OCI-LY7 (cell line): ENCODE data around the gene POGZ. TPM values are rescaled to one million over a fixed set of nuclear protein-coding genes. Genes with fewer than 3 reads are reported as not detected.
"Not testable (repeated sequence)": the region's sequence is repeated elsewhere in the genome, so short reads cannot be mapped to it uniquely, and the experiment has no call there.

Experiments used
- BruUV-seq: library from RNA; stranded (reverse); fragments of 400-500 nt; replicated peaks from 2 replicates; lab custom pipeline; 2021; lab: Mats Ljungman, UMichigan
- CTCF ChIA-PET: fragments of 300-600 bp; sonication (Branson Sonifier 250); formaldehyde crosslinking; loops from one replicate; lab custom pipeline; 2022; ENCODE audit warnings: antibody characterized with exemption; ENCODE audit not compliant: unreplicated experiment; lab: Charles Lee
- POLR2A ChIA-PET: fragments of 300-600 bp; sonication (Branson Sonifier 250); formaldehyde crosslinking; loops from one replicate; lab custom pipeline; 2022; ENCODE audit warnings: antibody characterized with exemption; lab: Charles Lee
- DNase-seq: peaks from one replicate; pipeline ENCODE4 v3.0.0-alpha.2; 2015; ENCODE audit warnings: low spot score
- H2AFZ ChIP-seq: fragments of 200-600 bp; sonication (generic), shearing (Covaris generic); 2 replicates; pipeline ENCODE4 v1.6.1; 2014; ENCODE audit warnings: mild to moderate bottlenecking, antibody characterized with exemption, low read length, moderate library complexity
- H3K27ac ChIP-seq: fragments of 200-600 bp; sonication (generic); 2 replicates; pipeline ENCODE4 v1.5.1; 2014; ENCODE audit warnings: mixed run types, low read depth, mild to moderate bottlenecking, moderate library complexity, low read length, inconsistent platforms; ENCODE audit not compliant: poor library complexity, severe bottlenecking
- H3K36me3 ChIP-seq: fragments of 200-600 bp; sonication (generic); 2 replicates; pipeline ENCODE4 v1.6.1; 2014; ENCODE audit warnings: mild to moderate bottlenecking, antibody characterized with exemption, low read length, moderate library complexity, mixed read lengths; ENCODE audit not compliant: insufficient read depth
- H3K4me1 ChIP-seq: fragments of 200-600 bp; sonication (generic); 2 replicates; pipeline ENCODE4 v1.5.1; 2014; ENCODE audit warnings: mild to moderate bottlenecking, low read length; ENCODE audit not compliant: insufficient read depth, poor library complexity, severe bottlenecking
- H3K4me2 ChIP-seq: fragments of 200-600 bp; sonication (generic); 2 replicates; pipeline ENCODE4 v1.6.1; 2014; ENCODE audit warnings: mild to moderate bottlenecking, low read length
- H3K4me3 ChIP-seq: fragments of 200-600 bp; sonication (generic); 2 replicates; pipeline ENCODE4 v1.5.1; 2014; ENCODE audit warnings: mild to moderate bottlenecking, low read depth, low read length; ENCODE audit not compliant: poor library complexity, severe bottlenecking
- H3K79me2 ChIP-seq: fragments of 200-600 bp; sonication (generic); 2 replicates; pipeline ENCODE4 v1.6.1; 2016; ENCODE audit warnings: low read depth, mild to moderate bottlenecking, low read length, moderate library complexity, mixed read lengths; ENCODE audit not compliant: insufficient read depth
- H3K9me2 ChIP-seq: fragments of 200-600 bp; sonication (generic); 2 replicates; pipeline ENCODE4 v1.6.1; 2016; ENCODE audit warnings: mild to moderate bottlenecking, low read length, mixed read lengths; ENCODE audit not compliant: insufficient read depth
- H3K9me3 ChIP-seq: fragments of 200-600 bp; sonication (generic); 2 replicates; pipeline ENCODE4 v1.6.1; 2014; ENCODE audit warnings: mild to moderate bottlenecking, mixed run types, low read length, mixed read lengths
- H4K20me1 ChIP-seq: fragments of 200-600 bp; sonication (generic); 2 replicates; pipeline ENCODE4 v1.6.1; 2014; ENCODE audit warnings: mild to moderate bottlenecking, antibody characterized with exemption, low read length, moderate library complexity, mixed read lengths; ENCODE audit not compliant: insufficient read depth
- EZH2phosphoT487 ChIP-seq: fragments of 200-600 bp; sonication (generic); IDR thresholded peaks from 2 replicates; pipeline ENCODE4 v1.6.1; 2018; ENCODE audit warnings: low read depth, borderline replicate concordance, mild to moderate bottlenecking, mixed run types, antibody characterized with exemption, low read length, moderate library complexity, mixed read lengths
- intact Hi-C: fragments of 100-400 bp; cut with micrococcal nuclease; formaldehyde crosslinking; loops from one replicate; pipeline ENCODE4 v1.10.0; 2022; ENCODE audit not compliant: unreplicated experiment
- total RNA-seq, 2 experiments: library from RNA; depleted of rRNA in 1 of 2; stranded (reverse); fragments of >200 nt in 1 of 2; shearing (Covaris generic) in 1 of 2; gene quantifications; 2 replicates each; pipeline ENCODE4 v1.2.3, GENCODE V29; 2014 to 2022
- TF ChIP-seq, protein P1 (sequence below): fragments of 200-600 bp; sonication (generic); conservative IDR thresholded peaks from 2 replicates; pipeline ENCODE4 v1.5.1; 2014; ENCODE audit warnings: mild to moderate bottlenecking, antibody characterized with exemption, low read length, moderate library complexity, mixed read lengths

The POGZ gene
- total RNA-seq, 2 experiments from 2014 or later = 47.7 to 118 TPM

DNA sequence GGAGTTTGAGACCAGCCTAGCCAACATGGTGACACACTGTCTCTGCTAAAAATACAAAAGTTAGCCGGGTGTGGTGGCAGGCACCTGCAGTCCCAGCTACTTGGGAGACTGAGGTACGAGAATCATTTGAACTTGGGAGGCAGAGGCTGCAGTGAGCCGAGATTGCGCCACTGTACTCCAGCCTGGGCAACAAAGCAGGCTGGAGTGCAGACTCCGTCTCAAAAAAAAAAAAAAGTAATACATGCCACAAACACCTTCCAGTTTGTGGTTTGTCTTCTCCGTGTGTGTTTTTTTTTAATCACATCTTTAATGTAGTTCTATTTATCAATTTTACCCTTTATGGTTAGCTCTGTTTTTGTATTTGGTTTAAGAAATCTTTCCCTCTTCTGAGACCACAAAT, 22.3 kb downstream of the POGZ start:
- Histone ChIP-seq H3K27ac (no peak overlapping the region), H3K79me2 (peaks cover 97% of the 10 kb centered on the region), H3K9me2 (no peaks in the 10 kb centered on the region), H3K9me3 (no peaks in the 10 kb centered on the region), H3K4me3 (no peak overlapping the region), H4K20me1 (peaks cover 28% of the 10 kb centered on the region), H2AFZ (no peak overlapping the region), H3K4me1 (peaks cover 20% of the 10 kb centered on the region), H3K36me3 (peaks cover 60% of the 10 kb centered on the region), H3K4me2 (no peak overlapping the region)
- BruUV-seq = no TSS peak
- TF ChIP-seq, protein P1, sequence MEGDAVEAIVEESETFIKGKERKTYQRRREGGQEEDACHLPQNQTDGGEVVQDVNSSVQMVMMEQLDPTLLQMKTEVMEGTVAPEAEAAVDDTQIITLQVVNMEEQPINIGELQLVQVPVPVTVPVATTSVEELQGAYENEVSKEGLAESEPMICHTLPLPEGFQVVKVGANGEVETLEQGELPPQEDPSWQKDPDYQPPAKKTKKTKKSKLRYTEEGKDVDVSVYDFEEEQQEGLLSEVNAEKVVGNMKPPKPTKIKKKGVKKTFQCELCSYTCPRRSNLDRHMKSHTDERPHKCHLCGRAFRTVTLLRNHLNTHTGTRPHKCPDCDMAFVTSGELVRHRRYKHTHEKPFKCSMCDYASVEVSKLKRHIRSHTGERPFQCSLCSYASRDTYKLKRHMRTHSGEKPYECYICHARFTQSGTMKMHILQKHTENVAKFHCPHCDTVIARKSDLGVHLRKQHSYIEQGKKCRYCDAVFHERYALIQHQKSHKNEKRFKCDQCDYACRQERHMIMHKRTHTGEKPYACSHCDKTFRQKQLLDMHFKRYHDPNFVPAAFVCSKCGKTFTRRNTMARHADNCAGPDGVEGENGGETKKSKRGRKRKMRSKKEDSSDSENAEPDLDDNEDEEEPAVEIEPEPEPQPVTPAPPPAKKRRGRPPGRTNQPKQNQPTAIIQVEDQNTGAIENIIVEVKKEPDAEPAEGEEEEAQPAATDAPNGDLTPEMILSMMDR = no peak
- TF ChIP-seq EZH2phosphoT487 = no peak
- CTCF ChIA-PET = no interaction called here
- POLR2A ChIA-PET = interaction anchor here (0.7 kb wide), 1 partner anchor 39 kb away, joined by 5 read pairs; no protein-coding TSS in a partner anchor
- intact Hi-C loops = no loop called here
- DNase-seq = no peak

DNA sequence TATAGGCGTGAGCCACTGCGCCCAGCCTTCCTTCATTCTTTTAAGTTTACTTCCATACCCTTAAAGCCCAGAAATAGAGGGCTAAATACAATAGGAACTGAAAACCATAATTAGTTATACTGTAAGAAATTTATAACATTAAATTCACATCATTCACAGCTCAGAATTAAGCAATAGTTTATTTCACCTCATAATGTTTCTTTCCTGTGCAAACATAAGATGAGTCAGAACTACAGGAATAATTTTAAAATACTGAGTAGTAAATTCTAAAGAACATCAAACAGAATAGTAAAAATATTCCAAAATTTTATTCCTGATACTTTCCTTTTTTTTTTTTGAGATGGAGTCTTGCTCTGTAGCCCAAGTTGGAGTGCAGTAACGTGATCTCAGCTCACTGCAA, 24.1 kb downstream of the POGZ start:
- H2AFZ ChIP-seq = no peak overlapping the region
- H3K4me2 ChIP-seq = no peak overlapping the region
- H3K9me2 ChIP-seq = no peaks in the 10 kb centered on the region
- BruUV-seq = no TSS peak
- H3K27ac ChIP-seq = no peak overlapping the region
- POLR2A ChIA-PET = interaction anchor here (0.6 to 0.7 kb wide), 2 partner anchors 23 to 97 kb away, joined by 3 read pairs; no protein-coding TSS in a partner anchor
- intact Hi-C loops = no loop called here
- H3K36me3 ChIP-seq = peaks cover 47% of the 10 kb centered on the region
- peaks cover 19% of the 10 kb centered on the region for H4K20me1 ChIP-seq
- peaks cover 20% of the 10 kb centered on the region for H3K4me1 ChIP-seq
- DNase-seq = no peak
- TF ChIP-seq, protein P1 = no peak
- TF ChIP-seq EZH2phosphoT487 = no peak
- H3K9me3 ChIP-seq = no peaks in the 10 kb centered on the region
- H3K4me3 ChIP-seq = no peak overlapping the region
- H3K79me2 ChIP-seq = peaks cover 91% of the 10 kb centered on the region
- CTCF ChIA-PET = no interaction called here

DNA sequence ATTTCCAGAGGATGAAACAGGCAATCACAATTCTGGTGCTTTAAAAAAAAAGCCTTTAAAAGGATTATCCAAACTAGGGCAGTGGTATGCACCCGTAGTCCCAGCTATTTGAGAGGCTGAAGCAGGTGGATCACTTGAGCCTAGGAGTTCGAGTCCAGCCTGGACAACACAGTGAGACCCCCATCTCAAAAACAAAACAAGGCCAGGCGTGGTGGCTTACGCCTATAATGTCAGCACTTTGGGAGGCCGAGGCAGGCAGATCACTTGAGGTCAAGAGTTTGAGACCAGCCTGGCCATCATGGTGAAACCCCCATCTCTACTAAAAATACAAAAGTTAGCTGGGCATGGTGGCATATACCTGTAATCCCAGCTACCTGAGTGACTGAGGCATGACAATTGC, 25.5 kb downstream of the POGZ start:
- not testable (repeated sequence) for H3K4me1 ChIP-seq, BruUV-seq

More for the DNA sequence above, 25.5 kb downstream of the POGZ start:
- Histone ChIP-seq H3K79me2 (peaks cover 78% of the 10 kb centered on the region), H4K20me1 (peaks cover 11% of the 10 kb centered on the region; the same call in 1 of the 2 replicates), H3K36me3 (peaks cover 49% of the 10 kb centered on the region)
- H2AFZ ChIP-seq, POLR2A ChIA-PET, H3K4me3 ChIP-seq, H3K27ac ChIP-seq, H3K4me2 ChIP-seq, H3K9me2 ChIP-seq, intact Hi-C loops, CTCF ChIA-PET, H3K9me3 ChIP-seq, DNase-seq: not testable (repeated sequence)
